Fibroblast of pulmonary artery (primary cell): Measurements from ENCODE around the gene TRPM1.
"Not testable (repeated sequence)": the region's sequence is repeated elsewhere in the genome, so short reads cannot be mapped to it uniquely, and the experiment has no call there.

Experiments
- DNase-seq: peaks from one replicate; pipeline ENCODE4 v3.0.0-alpha.2; 2010; ENCODE audit warnings: low read depth
- H3K4me3 ChIP-seq: replicated peaks from 2 replicates; pipeline ENCODE4 v1.5.1; 2011; ENCODE audit warnings: low read depth, mild to moderate bottlenecking, control low read depth, low read length, moderate library complexity
- TF ChIP-seq, protein P1 (sequence below): IDR thresholded peaks from 2 replicates; pipeline ENCODE4 v1.5.1; 2011; ENCODE audit warnings: mild to moderate bottlenecking, control low read depth, low read length, inconsistent platforms; ENCODE audit errors: missing control alignments

TRPM1 gene

GRCh38 chr15:31091481-31091880, 10.0 kb downstream of the TRPM1 start:
- H3K4me3 ChIP-seq, result no peak overlapping the region
- TF ChIP-seq, protein P1, sequence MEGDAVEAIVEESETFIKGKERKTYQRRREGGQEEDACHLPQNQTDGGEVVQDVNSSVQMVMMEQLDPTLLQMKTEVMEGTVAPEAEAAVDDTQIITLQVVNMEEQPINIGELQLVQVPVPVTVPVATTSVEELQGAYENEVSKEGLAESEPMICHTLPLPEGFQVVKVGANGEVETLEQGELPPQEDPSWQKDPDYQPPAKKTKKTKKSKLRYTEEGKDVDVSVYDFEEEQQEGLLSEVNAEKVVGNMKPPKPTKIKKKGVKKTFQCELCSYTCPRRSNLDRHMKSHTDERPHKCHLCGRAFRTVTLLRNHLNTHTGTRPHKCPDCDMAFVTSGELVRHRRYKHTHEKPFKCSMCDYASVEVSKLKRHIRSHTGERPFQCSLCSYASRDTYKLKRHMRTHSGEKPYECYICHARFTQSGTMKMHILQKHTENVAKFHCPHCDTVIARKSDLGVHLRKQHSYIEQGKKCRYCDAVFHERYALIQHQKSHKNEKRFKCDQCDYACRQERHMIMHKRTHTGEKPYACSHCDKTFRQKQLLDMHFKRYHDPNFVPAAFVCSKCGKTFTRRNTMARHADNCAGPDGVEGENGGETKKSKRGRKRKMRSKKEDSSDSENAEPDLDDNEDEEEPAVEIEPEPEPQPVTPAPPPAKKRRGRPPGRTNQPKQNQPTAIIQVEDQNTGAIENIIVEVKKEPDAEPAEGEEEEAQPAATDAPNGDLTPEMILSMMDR, result no peak
- DNase-seq, result no peak

- TF ChIP-seq, protein P1, result no peak
- no peak for DNase-seq
- H3K4me3 ChIP-seq, result no peak overlapping the region
These were observed 10.8 kb downstream of the TRPM1 start for GRCh38 chr15:31090766-31091165.

DNA sequence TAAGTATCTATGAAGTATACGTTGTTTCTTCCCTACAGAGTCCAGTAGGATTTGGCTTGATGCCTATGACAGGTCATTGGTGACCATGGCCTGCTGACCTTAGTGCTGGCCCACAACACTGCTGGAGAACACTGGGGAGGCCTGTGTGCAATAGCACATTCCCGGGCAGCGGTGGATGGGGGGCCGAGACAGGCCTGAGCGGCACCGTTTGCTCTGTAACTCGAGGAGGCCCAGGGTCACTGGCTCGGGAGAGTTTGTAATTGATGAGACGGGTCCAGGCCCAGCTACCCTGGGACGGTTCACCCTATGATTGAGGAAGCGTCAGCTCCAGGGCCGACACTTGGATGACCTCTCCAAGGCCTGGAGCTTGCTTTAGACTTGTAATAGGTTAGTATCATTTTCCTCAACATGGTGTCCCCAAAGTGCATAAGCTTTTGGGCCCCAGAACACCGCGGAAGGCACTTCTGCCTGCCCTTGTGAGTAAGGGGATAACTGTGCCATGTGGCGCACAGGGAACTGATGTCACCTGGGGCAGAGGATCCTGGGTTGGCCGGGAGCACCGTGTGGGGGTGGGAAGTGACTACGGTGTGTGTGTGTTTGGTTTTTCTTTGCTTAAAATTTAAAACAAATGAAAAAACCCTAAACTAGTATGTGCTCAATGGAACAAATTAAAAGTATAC, 12.0 kb downstream of the TRPM1 start:
- no peak overlapping the region for H3K4me3 ChIP-seq
- TF ChIP-seq, protein P1, result no peak
- DNase-seq, result no peak

GRCh38 chr15:31088672-31089367, 12.7 kb downstream of the TRPM1 start:
- no peak overlapping the region for H3K4me3 ChIP-seq
- no peak for DNase-seq
- TF ChIP-seq, protein P1, result no peak

DNA sequence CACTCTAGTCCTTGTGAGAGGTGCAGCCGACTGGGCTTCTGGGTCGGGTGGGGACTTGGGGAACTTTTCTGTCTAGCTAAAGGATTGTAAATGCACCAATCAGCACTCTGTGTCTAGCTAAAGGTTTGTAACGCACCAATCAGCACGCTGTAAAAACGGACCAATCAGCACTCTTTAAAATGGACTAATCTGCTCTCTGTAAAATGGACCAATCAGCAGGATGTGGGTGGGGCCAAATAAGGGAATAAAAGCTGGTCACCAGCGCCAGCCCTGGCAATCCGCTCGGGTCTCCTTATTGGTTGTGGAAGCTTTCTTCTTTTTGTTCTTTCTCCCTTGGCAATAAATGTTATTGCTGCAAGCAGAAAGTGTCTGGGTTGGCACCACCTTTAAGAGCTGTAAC, 13.5 kb downstream of the TRPM1 start:
- not testable (repeated sequence) for H3K4me3 ChIP-seq, DNase-seq

DNA sequence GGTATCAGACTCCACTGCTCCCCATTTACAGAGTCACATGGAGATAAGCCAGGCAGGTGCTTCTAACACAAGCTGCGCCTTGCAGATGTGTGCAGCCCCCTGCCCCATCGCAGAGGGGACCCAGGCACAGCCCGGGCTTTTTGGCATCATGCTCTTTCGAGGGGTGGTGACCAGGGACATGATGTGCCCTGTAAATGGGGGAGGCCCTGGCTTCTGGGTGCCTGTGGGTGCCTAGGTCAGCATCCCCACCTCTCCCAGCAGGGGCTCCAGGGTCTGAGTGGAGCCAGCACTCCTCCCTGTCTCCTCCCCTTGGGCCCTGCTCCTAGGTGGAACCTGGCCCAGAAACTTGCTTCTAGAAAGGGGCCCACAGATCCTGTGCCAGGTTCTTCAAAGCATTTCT, 15.2 kb downstream of the TRPM1 start:
- H3K4me3 ChIP-seq, result no peak overlapping the region
- TF ChIP-seq, protein P1, result no peak
- no peak for DNase-seq

DNA sequence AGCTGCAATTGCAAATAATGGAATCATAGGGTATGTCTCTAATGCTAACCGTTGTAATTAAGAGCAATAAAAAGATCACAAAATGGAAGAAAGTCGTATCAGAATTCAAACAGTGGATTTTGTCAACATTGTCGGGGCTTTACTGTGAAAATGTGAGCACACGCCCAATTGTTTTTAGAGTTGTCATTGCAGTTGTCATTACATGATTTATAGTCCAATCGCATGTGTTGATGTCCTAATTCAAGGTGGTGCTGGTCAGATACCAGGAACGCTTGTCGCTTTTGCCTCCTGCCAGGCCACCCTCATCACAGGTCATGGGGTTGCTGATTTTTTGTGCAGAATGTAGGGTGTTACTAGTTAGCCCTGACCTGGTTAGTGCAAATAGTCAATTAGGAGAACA, 16.2 kb downstream of the TRPM1 start:
- H3K4me3 ChIP-seq, result no peak overlapping the region
- TF ChIP-seq, protein P1, result no peak
- no peak for DNase-seq
